ENCODE data around the gene RAB3IL1.

DNA sequence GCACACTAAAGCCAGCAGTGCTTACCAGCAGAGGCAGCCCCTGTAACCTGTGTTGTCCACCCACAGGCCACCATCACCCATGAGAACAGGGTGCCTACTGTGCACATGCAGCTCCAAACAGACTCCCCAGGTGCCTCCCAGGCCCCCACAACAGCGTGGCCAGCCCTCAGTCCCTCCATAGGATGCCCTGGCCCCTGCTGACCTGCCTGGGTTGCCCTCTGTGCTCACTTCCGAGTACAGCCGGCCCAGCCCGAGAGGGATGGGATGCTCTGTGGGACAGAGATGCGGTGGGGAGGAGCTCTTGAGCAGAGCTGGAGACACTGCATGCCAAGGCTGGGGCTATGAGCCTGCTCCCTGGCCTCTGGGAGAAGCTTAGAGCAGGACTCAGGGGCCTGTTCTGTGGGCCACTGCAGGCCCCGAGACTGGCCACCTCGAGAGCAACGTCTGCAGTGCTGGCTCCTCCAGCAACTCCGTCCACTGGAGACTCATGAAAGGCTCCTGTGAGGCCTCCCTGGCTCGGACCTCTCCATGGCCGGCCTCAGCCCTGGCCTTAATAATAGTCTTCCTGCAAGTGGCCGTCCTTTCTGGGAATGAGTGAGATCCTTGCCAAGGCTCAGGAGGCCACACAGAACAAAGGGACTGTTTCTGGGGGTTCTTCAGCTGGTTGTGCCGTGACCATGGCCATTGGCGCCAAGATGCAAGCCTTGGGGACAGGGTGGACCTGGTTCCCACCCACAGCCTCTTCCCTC lies 62.2 kb downstream of the RAB3IL1 start:
- TF ChIP-seq CTCF (IDR thresholded peaks at IDR 0.05): no peak
- no peak for TF ChIP-seq POLR2AphosphoS5 (IDR thresholded peaks at IDR 0.05)
- no peak for TF ChIP-seq POLR2A (IDR thresholded peaks at IDR 0.05)
- no peak for TF ChIP-seq EP300 (IDR thresholded peaks at IDR 0.05)

Data from stomach (tissue), 4 donors.